NCI-H446 treated with DMSO at 0.1 percent for 48 hours (cell line): ENCODE data around the gene EMILIN3.
A peak's percentile ranks its signal among the peaks of the same experiment; 100 is the strongest.
"Not testable (repeated sequence)": the region's sequence is repeated elsewhere in the genome, so short reads cannot be mapped to it uniquely, and the experiment has no call there.

Experiments
- DNase-seq: peaks from one replicate; lab custom pipeline; 2025; lab: John Stamatoyannopoulos, UW

Gene EMILIN3

DNA sequence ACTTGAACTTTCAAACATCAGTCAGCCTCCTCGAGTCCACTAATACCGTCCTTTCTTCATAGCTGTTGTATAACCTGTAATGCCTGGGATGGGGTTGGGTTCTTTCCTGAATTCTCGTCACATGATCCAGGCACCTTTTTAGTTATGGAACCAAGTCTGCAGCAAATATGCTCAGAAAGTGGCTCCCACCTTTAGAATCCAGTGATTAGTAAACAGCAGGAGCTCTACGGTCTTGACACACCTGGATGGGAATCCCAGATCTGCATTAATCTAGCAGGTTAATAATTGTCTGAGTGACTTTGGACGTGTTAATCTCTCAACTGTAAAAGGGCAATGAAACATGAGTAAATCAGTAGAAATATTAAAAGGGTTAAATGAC is 48.4 kb downstream of the EMILIN3 start:
- no peak for DNase-seq

DNA sequence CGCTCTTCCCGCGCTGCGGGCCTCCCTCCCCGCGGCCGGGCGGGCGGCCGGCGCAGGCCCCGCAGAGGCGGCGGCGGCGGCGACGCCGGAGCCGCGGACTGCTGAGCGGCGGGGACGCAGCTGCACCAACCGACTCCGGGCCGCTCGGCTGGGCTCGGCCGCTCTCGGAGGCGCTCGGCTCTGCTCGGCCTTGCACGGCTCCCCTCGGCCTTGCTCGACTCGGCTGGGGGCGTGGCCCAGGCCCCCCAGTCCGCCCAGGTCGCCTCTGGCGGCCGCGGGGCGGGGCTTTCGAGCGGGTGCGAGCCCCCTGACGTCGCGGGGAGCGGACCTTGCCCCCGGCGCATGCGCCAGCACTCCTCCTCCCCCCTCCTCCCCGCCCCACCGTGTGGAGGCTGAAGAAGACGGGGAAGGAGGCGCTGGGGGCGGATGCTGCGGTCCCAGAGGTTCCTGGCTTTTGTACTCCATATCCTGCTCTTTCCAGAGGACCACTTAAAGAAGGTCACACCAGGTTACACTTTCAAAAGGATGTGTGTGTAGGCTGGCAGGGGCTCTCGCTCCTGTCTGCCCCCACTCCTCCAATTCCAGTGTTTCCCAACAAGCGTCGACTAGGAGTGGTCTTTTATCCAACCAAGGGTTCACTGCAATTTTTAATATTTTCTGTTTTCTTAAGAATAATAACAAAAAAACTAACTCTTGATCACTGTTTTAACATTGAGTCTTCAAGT is 48.9 kb downstream of the EMILIN3 start, which contains the start of gene ZHX3:
TSS of gene ZHX3 (minus strand) at position 186 of the 725 bp plus-strand sequence. CDS start 112,815 bp downstream, outside the sequence.
- DNase-seq: peak; percentile 92

DNA sequence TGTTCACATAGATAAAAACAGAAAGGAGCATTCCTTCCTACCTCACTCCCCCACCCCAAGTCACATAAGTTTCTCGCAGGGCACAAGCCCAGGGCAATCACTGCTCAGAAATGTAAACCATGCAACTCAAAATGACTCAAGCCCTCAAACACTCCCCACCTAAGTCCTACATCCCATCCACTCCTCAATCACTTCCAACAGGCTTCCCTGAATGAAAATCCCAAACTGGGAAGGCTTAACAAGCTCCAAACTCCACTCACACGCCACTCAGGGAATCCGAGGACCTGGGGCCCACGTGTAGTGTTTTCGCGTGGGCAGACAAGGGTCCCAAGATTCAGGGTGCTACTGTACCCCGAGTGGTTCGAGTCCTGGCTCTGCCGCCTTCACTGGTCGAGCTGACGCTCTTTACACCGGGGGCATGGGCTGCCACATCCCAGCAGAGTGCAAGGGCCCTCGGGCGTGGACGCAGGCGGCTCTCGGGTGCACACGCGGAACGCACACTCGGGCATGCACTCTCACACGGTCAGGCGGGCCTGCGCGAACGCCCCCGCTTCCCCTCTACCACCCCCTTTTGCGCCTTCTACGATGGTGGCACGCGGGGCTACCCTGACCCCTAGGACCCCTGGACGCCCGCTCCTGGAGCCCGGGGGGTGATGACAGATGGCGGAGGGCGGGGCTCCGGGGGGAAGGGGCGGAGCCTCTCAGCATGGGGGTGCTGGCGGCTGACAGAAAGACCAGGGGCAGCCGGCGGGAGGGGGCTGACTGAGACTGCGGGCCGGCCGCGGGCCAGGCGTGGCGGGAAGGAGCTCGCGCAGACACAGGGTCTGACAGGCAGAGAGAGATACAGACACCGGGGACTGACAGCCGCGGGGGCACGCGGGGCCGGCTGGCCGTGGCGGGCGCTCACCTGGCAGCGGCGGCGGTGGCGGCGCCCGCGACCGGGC is 49.7 kb downstream of the EMILIN3 start:
- DNase-seq: peak; percentile 28

DNA sequence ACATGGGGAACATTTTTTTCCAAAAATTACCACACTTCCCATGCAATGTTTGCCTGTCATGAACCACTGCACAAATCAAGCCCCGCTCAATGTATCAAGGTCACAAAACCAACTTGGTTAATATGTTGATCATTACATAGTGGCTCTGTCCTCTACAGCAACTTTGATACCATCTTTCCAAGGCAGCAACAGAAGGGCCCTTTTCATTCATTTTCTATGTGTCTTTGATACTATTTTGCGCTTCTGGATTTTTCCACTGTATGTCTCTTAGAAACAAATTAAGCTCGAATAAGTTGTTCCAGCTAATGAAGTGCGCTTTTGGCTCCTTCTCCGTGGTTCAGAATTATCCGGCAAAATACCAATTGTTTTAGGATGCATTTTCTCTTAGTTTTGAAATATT is 50.6 kb downstream of the EMILIN3 start:
- no peak for DNase-seq

DNA sequence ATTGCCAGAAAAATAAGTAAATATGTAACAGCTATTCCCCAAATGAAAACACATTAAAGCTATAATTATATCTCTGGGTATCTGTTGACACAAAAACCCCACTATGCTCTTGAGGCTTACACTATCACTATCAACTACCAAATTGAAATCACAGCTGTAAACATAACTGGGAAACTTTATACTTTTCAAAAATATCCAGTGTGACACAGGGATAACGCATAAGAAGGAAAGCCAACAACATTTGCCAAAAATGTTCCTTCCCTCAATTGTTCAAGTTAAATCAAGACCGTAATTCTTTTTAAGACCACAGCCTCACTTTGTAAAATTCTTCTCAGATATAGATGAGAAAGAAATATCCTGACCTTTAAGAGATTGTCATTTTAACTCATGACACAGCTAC is 52.2 kb downstream of the EMILIN3 start:
- no peak for DNase-seq

DNA sequence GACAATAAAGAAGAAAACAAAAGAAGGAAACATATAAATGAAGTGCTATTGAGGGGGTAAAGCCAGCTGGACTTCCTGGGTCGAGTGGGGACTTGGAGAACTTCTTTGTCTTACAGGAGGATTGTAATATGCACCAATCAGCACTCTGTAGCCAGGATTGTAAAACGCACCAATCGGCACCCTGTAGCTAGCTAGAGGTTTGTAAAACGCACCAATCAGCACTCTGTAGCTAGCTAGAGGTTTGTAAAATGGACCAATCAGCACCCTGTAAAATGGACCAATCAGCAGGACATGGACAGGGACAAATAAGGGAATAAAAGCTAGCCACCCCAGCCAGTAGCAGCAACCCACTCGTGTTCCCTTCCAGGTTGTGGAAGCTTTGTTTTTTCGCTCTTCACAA is 54.6 kb downstream of the EMILIN3 start:
- not testable (repeated sequence) for DNase-seq
